ENCODE data around the gene ATG13.

ATG13 gene

GRCh38 chr11:46690702-46691101, 73.3 kb downstream of the ATG13 start:
- no peak overlapping the region for H3K4me3 ChIP-seq
- intact Hi-C loops (cut with DNase I; ENCODE audit: low total_unique reads), result no loop called here
- H3K4me1 ChIP-seq, result peaks cover 13 to 50% (median 33%) of the 10 kb centered on the region in 4 donors
- TF ChIP-seq, protein P1, sequence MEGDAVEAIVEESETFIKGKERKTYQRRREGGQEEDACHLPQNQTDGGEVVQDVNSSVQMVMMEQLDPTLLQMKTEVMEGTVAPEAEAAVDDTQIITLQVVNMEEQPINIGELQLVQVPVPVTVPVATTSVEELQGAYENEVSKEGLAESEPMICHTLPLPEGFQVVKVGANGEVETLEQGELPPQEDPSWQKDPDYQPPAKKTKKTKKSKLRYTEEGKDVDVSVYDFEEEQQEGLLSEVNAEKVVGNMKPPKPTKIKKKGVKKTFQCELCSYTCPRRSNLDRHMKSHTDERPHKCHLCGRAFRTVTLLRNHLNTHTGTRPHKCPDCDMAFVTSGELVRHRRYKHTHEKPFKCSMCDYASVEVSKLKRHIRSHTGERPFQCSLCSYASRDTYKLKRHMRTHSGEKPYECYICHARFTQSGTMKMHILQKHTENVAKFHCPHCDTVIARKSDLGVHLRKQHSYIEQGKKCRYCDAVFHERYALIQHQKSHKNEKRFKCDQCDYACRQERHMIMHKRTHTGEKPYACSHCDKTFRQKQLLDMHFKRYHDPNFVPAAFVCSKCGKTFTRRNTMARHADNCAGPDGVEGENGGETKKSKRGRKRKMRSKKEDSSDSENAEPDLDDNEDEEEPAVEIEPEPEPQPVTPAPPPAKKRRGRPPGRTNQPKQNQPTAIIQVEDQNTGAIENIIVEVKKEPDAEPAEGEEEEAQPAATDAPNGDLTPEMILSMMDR (IDR thresholded peaks at IDR 0.05), result no peak
- H3K27me3 ChIP-seq, result no peaks in the 10 kb centered on the region
- no peaks in the 10 kb centered on the region for H3K9me3 ChIP-seq
- no peak overlapping the region for H3K27ac ChIP-seq
- DNase-seq, result no peak
- H3K36me3 ChIP-seq, result peaks cover 32 to 95% (median 90%) of the 10 kb centered on the region in 3 donors

DNA sequence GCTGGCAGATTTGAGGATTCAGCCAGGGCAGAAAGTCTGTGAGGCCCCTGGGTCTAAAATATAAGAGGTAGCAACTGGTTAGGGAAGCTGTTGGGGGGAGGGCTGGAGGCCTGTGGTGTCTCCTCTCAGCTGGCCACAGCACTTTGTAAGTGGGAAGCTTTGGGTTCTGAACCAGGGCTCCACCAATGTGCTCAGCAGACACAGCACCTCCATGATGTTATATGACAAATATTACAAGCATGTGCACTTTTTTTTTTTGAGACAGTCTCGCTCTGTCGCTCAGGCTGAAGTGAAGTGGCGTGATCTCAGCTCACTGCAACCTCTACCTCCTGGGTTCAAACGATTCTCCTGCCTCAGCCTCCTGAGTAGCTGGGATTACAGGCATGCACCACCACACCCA, 75.1 kb downstream of the ATG13 start:
- no peak for DNase-seq
- intact Hi-C loops (cut with DNase I; ENCODE audit: low total_unique reads), result no loop called here
- TF ChIP-seq, protein P1 (IDR thresholded peaks at IDR 0.05), result no peak
- Histone ChIP-seq H3K27me3 (no peaks in the 10 kb centered on the region), H3K4me3 (no peak overlapping the region), H3K9me3 (no peaks in the 10 kb centered on the region), H3K4me1 (peaks cover 13 to 57% (median 47%) of the 10 kb centered on the region in 4 donors), H3K27ac (peak overlapping the region; percentile 10 to 32), H3K36me3 (peaks cover 19 to 85% (median 80%) of the 10 kb centered on the region in 3 donors)

DNA sequence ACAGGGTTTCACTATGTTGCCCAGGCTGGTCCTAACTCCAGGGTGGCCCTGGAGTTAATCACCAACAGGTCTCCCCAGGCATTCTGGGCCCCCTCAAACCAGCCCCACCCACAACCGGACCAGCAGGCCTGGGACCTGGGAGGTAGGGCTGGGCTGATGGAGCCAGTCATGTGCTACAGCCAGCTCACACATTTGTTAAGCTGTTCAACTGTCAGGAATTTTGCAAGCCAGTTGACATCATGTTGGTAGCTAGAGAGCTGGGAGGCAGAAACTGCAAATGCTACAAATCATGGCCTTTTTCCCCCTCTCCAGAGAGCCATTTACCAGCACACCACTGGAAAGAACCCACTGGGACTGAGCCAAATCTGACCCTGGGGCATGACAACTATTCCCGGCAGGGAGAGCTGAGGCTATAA, 76.3 kb downstream of the ATG13 start:
- H3K36me3 ChIP-seq, result peaks cover 12 to 73% (median 69%) of the 10 kb centered on the region in 3 donors
- H3K27me3 ChIP-seq, result no peaks in the 10 kb centered on the region
- H3K27ac ChIP-seq, result peak overlapping the region; percentile 78 to 92
- no peaks in the 10 kb centered on the region for H3K9me3 ChIP-seq
- peak in 1 of 2 donors; percentile 81 for DNase-seq
- H3K4me1 ChIP-seq, result peaks cover 13 to 59% (median 54%) of the 10 kb centered on the region in 4 donors
- no peak overlapping the region for H3K4me3 ChIP-seq
- TF ChIP-seq, protein P1 (IDR thresholded peaks at IDR 0.05), result no peak
- intact Hi-C loops (cut with DNase I; ENCODE audit: low total_unique reads), result no loop called here

DNA sequence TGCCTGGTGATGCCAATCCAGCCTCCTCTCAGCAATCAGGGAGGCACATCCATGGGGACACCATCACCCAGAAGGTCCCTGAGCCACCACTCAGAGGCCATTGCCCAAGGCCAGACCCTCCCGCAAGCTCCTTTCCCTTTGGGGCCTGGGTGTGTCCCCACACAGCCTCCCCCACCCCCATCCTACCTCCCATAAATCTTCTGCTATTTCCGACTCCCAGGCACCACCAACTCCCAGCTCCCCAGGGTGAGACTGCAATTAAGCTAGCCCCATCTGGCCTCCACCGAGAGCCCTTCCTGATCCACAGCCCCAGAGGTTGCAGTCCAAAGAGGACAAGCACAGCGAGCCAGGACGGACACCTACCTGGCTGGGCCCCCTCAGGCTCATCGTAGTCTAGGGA, 76.7 kb downstream of the ATG13 start:
- TF ChIP-seq, protein P1 (IDR thresholded peaks at IDR 0.05), result no peak
- no peaks in the 10 kb centered on the region for H3K9me3 ChIP-seq
- intact Hi-C loops (cut with DNase I; ENCODE audit: low total_unique reads), result no loop called here
- peaks cover 12 to 68% (median 67%) of the 10 kb centered on the region in 3 donors for H3K36me3 ChIP-seq
- peak overlapping the region; percentile 78 to 92 for H3K27ac ChIP-seq
- peaks cover 13 to 63% (median 58%) of the 10 kb centered on the region in 4 donors for H3K4me1 ChIP-seq
- DNase-seq, result no peak
- H3K27me3 ChIP-seq, result no peaks in the 10 kb centered on the region
- no peak overlapping the region for H3K4me3 ChIP-seq

DNA sequence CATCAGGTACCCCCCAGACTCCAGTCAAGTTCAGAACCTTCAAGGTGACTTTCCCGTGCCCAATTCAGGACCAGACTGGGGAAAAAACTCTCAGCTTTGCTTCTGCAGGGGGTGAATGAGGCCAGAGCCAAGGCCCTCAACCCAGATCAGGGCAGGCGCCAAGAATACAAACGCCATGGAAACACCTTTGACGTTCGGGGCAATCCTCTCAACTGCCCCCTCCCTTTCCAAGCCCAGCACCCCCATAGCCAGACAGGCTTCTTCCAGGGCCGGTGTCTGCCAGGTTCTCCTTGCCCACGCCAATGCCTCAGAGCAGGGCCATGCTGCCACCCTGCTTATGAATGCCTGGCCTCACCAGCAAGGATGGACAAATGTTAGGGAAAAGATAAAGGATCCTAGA, 77.3 kb downstream of the ATG13 start:
- H3K4me3 ChIP-seq, result no peak overlapping the region
- peaks cover 12 to 63% (median 61%) of the 10 kb centered on the region in 3 donors for H3K36me3 ChIP-seq
- peaks cover 13 to 69% (median 64%) of the 10 kb centered on the region in 4 donors for H3K4me1 ChIP-seq
- no peaks in the 10 kb centered on the region for H3K27me3 ChIP-seq
- H3K27ac ChIP-seq, result peak overlapping the region; percentile 78 to 92
- H3K9me3 ChIP-seq, result no peaks in the 10 kb centered on the region
- DNase-seq, result no peak
- intact Hi-C loops (cut with DNase I; ENCODE audit: low total_unique reads), result no loop called here
- TF ChIP-seq, protein P1 (IDR thresholded peaks at IDR 0.05), result no peak
